Thyroid gland (tissue), 4 donors: ENCODE measurements around the gene MR1.

ENCODE experiments used
- CTCF ChIP-seq, 6 experiments: fragments of 200-600 bp in 3 of 6; fragments of 450-650 bp in 3 of 6; sonication (generic) in 3 of 6; IDR thresholded peaks; one replicate each; pipeline ENCODE4 v1.5.1; 2016 to 2019; ENCODE audit warnings: antibody characterized with exemption in 6 of 6, mild to moderate bottlenecking in 2 of 6, inconsistent platforms in 1 of 6, moderate library complexity in 1 of 6
- POLR2A ChIP-seq, 2 donors: fragments of 450-650 bp; IDR thresholded peaks; one replicate each; pipeline ENCODE4 v1.6.1; 2017; ENCODE audit warnings: antibody characterized with exemption in 2 of 2, mild to moderate bottlenecking in 2 of 2, moderate library complexity in 1 of 2

GRCh38 chr1:181088079-181089016, 54.6 kb downstream of the MR1 start, which contains the start of gene IER5:
- TF ChIP-seq CTCF (IDR thresholded peaks at IDR 0.05) (peak in 1 of 6 experiments; percentile 14), POLR2A (IDR thresholded peaks at IDR 0.05) (peak; percentile 92 to 100)
